B cell (primary cell): Measurements from ENCODE around the gene NELFE. TPM values are rescaled to one million over a fixed set of nuclear protein-coding genes. Genes with fewer than 3 reads are reported as not detected.

Experiments used
- ATAC-seq: fragments of 200-7000 bp; cut with Tn5 transposase; one replicate; pipeline ENCODE4 v1.10.0; 2021; ENCODE audit warnings: low read depth, mild to moderate bottlenecking, moderate number of reproducible peaks, moderate library complexity
- CTCF ChIA-PET: fragments of 350-600 bp; sonication (Branson Sonifier 250); formaldehyde crosslinking; loops from one replicate; lab custom pipeline; 2021; ENCODE audit warnings: antibody characterized with exemption, inconsistent platforms; lab: Charles Lee
- POLR2A ChIA-PET: fragments of 350-600 bp; sonication (Branson Sonifier 250); formaldehyde crosslinking; loops from one replicate; lab custom pipeline; 2021; ENCODE audit warnings: antibody characterized with exemption; lab: Charles Lee
- DNase-seq: peaks from one replicate; pipeline ENCODE4 v3.0.0; 2013
- H2AFZ ChIP-seq: 2 replicates; pipeline ENCODE4 v1.6.1; 2012; ENCODE audit warnings: mild to moderate bottlenecking, low read depth, low read length; ENCODE audit not compliant: insufficient read depth, poor library complexity, severe bottlenecking
- H3K27ac ChIP-seq, 2 donors: 1 replicate in 1 of 2; 2 replicates in 1 of 2; pipeline ENCODE4 v1.5.1; 2012 to 2013; ENCODE audit warnings: low read length in 2 of 2, mild to moderate bottlenecking in 2 of 2, moderate library complexity in 1 of 2
- H3K27me3 ChIP-seq, 4 experiments: fragments of 200-600 bp in 1 of 4; sonication (generic) in 1 of 4; replicated peaks in 1 of 4; 1 replicate in 2 of 4; 2 replicates in 2 of 4; pipeline versions ENCODE4 v1.6.1 to v1.7.0; 2013 to 2016; ENCODE audit warnings: low read length in 3 of 4, mild to moderate bottlenecking in 2 of 4, mixed read lengths in 1 of 4, moderate library complexity in 1 of 4; ENCODE audit not compliant: insufficient read depth in 4 of 4, control insufficient read depth in 3 of 4; ENCODE audit errors: control extremely low read depth in 1 of 4
- H3K36me3 ChIP-seq, 2 experiments: replicated peaks in 1 of 2; 1 replicate in 1 of 2; 2 replicates in 1 of 2; pipeline versions ENCODE4 v1.6.1 to v1.7.1; 2013; ENCODE audit warnings: low read length in 1 of 2; ENCODE audit not compliant: insufficient read depth in 2 of 2, control insufficient read depth in 1 of 2; ENCODE audit errors: control extremely low read depth in 1 of 2, extremely low read depth in 1 of 2
- H3K4me1 ChIP-seq, 2 donors: fragments of 200-600 bp in 1 of 2; sonication (generic) in 1 of 2; 1 replicate in 1 of 2; 2 replicates in 1 of 2; pipeline versions ENCODE4 v1.5.1 to v1.6.1; 2013 to 2017; ENCODE audit warnings: low read length in 2 of 2; ENCODE audit not compliant: control insufficient read depth in 2 of 2, insufficient read depth in 2 of 2
- H3K4me2 ChIP-seq: replicated peaks from 2 replicates; pipeline ENCODE3; 2012; ENCODE audit warnings: mild to moderate bottlenecking, low read depth, low read length; ENCODE audit not compliant: poor library complexity, severe bottlenecking
- H3K4me3 ChIP-seq, 5 experiments: fragments of 200-600 bp in 1 of 5; sonication (generic) in 1 of 5; 1 replicate in 3 of 5; 2 replicates in 2 of 5; pipeline versions ENCODE4 v1.5.1 to v1.7.0; 2011 to 2016; ENCODE audit warnings: low read length in 4 of 5, mild to moderate bottlenecking in 4 of 5, low read depth in 2 of 5, control low read depth in 1 of 5, moderate library complexity in 1 of 5; ENCODE audit not compliant: insufficient read depth in 1 of 5; ENCODE audit errors: control extremely low read depth in 1 of 5, extremely low read depth in 1 of 5
- H3K79me2 ChIP-seq: fragments of 200-600 bp; sonication (generic); one replicate; pipeline ENCODE4 v1.6.0; 2016; ENCODE audit warnings: low read length; ENCODE audit not compliant: control insufficient read depth, insufficient read depth
- H3K9ac ChIP-seq: fragments of 200-600 bp; sonication (generic); 2 replicates; pipeline ENCODE4 v1.6.1; 2017; ENCODE audit warnings: mild to moderate bottlenecking, low read length, moderate library complexity
- H3K9me3 ChIP-seq, 3 donors: one replicate each; pipeline versions ENCODE4 v1.6.1 to v1.7.1; 2013; ENCODE audit warnings: low read length in 2 of 3; ENCODE audit not compliant: control insufficient read depth in 2 of 3, insufficient read depth in 1 of 3; ENCODE audit errors: control extremely low read depth in 1 of 3
- H4K20me1 ChIP-seq: 2 replicates; pipeline ENCODE4 v1.6.0; 2012; ENCODE audit warnings: mild to moderate bottlenecking, low read length; ENCODE audit not compliant: insufficient read depth, control insufficient read depth, poor library complexity, severe bottlenecking
- H3K27ac Mint-ChIP-seq: one replicate; pipeline ENCODE4 v1.8.0; 2021; ENCODE audit warnings: mixed read lengths
- H3K27me3 Mint-ChIP-seq: one replicate; pipeline ENCODE4 v1.8.0; 2021; ENCODE audit warnings: mixed read lengths
- H3K4me1 Mint-ChIP-seq: one replicate; pipeline ENCODE4 v1.8.0; 2021; ENCODE audit warnings: mixed read lengths
- H3K4me3 Mint-ChIP-seq: one replicate; pipeline ENCODE4 v1.8.0; 2021; ENCODE audit warnings: mixed read lengths
- H3K9me3 Mint-ChIP-seq: one replicate; pipeline ENCODE4 v1.8.0; 2022; ENCODE audit warnings: mixed read lengths; ENCODE audit not compliant: insufficient read depth
- EZH2 ChIP-seq: IDR thresholded peaks from 2 replicates; pipeline ENCODE4 v1.6.1; 2012; ENCODE audit warnings: borderline replicate concordance, low read depth, mild to moderate bottlenecking, moderate library complexity, low read length; ENCODE audit not compliant: insufficient read depth, poor library complexity, severe bottlenecking
- WGBS: methylation state at CpG from one replicate; pipeline ENCODE4 v1.1.5; 2013; ENCODE audit warnings: missing lambda C conversion rate; ENCODE audit not compliant: insufficient coverage; 5-methylcytosine and 5-hydroxymethylcytosine counted together
- intact Hi-C: fragments of 100-400 bp; cut with micrococcal nuclease; formaldehyde crosslinking; loops from one replicate; pipeline ENCODE4 v1.10.0; 2022
- polyA plus RNA-seq: library from polyadenylated mRNA; depleted of rRNA; stranded (reverse); fragments of >200 nt; gene quantifications from 2 replicates; pipeline ENCODE4 v1.2.3, GENCODE V29; 2012
- total RNA-seq, 2 donors: library from RNA; stranded (reverse); fragments of 120-200 nt in 1 of 2; gene quantifications; 1 replicate in 1 of 2; 2 replicates in 1 of 2; pipeline versions ENCODE4 v1.2.3 to v1.2.4, GENCODE V29; 2013 to 2022
- TF ChIP-seq, protein P1 (sequence below): fragments of 200-600 bp; IDR thresholded peaks from one replicate; pipeline ENCODE4 v1.8.0; 2022; ENCODE audit warnings: antibody characterized with exemption, mild to moderate bottlenecking

NELFE gene
- total and polyA plus RNA-seq, 2 donors (not counting 1 experiment from before 2014, with no cell fraction given): 39.0 to 53.7 TPM

GRCh38 chr6:31915756-31916155 lies 43.0 kb downstream of the NELFE start:
- Histone ChIP-seq H4K20me1 (no peaks in the 10 kb centered on the region), H3K27me3 (no peaks in the 10 kb centered on the region), H3K4me1 (no peaks in the 10 kb centered on the region), H3K27ac (no peak overlapping the region), H3K9me3 (no peaks in the 10 kb centered on the region), H3K4me2 (no peak overlapping the region), H3K9ac (no peak overlapping the region), H3K36me3 (no peaks in the 10 kb centered on the region), H3K4me3 (no peak overlapping the region), H3K79me2 (no peaks in the 10 kb centered on the region), H2AFZ (no peak overlapping the region)
- 94% methylated on average over 3 of the region's 6 CpGs for WGBS
- TF ChIP-seq, protein P1, sequence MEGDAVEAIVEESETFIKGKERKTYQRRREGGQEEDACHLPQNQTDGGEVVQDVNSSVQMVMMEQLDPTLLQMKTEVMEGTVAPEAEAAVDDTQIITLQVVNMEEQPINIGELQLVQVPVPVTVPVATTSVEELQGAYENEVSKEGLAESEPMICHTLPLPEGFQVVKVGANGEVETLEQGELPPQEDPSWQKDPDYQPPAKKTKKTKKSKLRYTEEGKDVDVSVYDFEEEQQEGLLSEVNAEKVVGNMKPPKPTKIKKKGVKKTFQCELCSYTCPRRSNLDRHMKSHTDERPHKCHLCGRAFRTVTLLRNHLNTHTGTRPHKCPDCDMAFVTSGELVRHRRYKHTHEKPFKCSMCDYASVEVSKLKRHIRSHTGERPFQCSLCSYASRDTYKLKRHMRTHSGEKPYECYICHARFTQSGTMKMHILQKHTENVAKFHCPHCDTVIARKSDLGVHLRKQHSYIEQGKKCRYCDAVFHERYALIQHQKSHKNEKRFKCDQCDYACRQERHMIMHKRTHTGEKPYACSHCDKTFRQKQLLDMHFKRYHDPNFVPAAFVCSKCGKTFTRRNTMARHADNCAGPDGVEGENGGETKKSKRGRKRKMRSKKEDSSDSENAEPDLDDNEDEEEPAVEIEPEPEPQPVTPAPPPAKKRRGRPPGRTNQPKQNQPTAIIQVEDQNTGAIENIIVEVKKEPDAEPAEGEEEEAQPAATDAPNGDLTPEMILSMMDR: no peak
- no peak for TF ChIP-seq EZH2
- no peak overlapping the region for H3K27ac Mint-ChIP-seq
- intact Hi-C loops: no loop called here
- peaks cover 13% of the 10 kb centered on the region for H3K27me3 Mint-ChIP-seq
- ChIA-PET POLR2A (no interaction called here), CTCF (interaction anchor here (1.3 kb wide), 1 partner anchor 26 kb away, joined by 4 read pairs; no protein-coding TSS in a partner anchor)
- no peaks in the 10 kb centered on the region for H3K9me3 Mint-ChIP-seq
- no peak for ATAC-seq
- no peak for DNase-seq
- no peaks in the 10 kb centered on the region for H3K4me1 Mint-ChIP-seq
- no peak overlapping the region for H3K4me3 Mint-ChIP-seq

- TF ChIP-seq, protein P1: no peak
- no peak for TF ChIP-seq EZH2
- intact Hi-C loops: no loop called here
- DNase-seq: no peak
- H3K4me2 ChIP-seq: no peak overlapping the region
- H3K4me3 ChIP-seq: no peak overlapping the region
- Mint-ChIP-seq H3K4me1 (no peaks in the 10 kb centered on the region), H3K27ac (no peak overlapping the region), H3K4me3 (no peak overlapping the region), H3K9me3 (no peaks in the 10 kb centered on the region), H3K27me3 (peaks cover 15% of the 10 kb centered on the region)
- no peak overlapping the region for H3K9ac ChIP-seq
- no peaks in the 10 kb centered on the region for H4K20me1 ChIP-seq
- H2AFZ ChIP-seq: no peak overlapping the region
- no peaks in the 10 kb centered on the region for H3K36me3 ChIP-seq
- ATAC-seq: no peak
- no peaks in the 10 kb centered on the region for H3K79me2 ChIP-seq
- H3K27ac ChIP-seq: no peak overlapping the region
- ChIA-PET POLR2A (no interaction called here), CTCF (interaction anchor here (1.3 kb wide), 1 partner anchor 25 kb away, joined by 4 read pairs; no protein-coding TSS in a partner anchor)
- H3K27me3 ChIP-seq: no peaks in the 10 kb centered on the region
- H3K4me1 ChIP-seq: no peaks in the 10 kb centered on the region
- no peaks in the 10 kb centered on the region for H3K9me3 ChIP-seq
Measured at GRCh38 chr6:31915351-31915750, 43.4 kb downstream of the NELFE start.
